ENCODE measurements around the gene TRAF3IP1. TPM values are rescaled to one million over a fixed set of nuclear protein-coding genes. Genes with fewer than 3 reads are reported as not detected.
A peak's percentile ranks its signal among the peaks of the same experiment; 100 is the strongest.

The TRAF3IP1 gene
- total and polyA plus RNA-seq, 2 of the 13 experiments (the other 11 are each of a cell fraction or from before 2014, with no cell fraction given) = 4.1 to 12.9 TPM

DNA sequence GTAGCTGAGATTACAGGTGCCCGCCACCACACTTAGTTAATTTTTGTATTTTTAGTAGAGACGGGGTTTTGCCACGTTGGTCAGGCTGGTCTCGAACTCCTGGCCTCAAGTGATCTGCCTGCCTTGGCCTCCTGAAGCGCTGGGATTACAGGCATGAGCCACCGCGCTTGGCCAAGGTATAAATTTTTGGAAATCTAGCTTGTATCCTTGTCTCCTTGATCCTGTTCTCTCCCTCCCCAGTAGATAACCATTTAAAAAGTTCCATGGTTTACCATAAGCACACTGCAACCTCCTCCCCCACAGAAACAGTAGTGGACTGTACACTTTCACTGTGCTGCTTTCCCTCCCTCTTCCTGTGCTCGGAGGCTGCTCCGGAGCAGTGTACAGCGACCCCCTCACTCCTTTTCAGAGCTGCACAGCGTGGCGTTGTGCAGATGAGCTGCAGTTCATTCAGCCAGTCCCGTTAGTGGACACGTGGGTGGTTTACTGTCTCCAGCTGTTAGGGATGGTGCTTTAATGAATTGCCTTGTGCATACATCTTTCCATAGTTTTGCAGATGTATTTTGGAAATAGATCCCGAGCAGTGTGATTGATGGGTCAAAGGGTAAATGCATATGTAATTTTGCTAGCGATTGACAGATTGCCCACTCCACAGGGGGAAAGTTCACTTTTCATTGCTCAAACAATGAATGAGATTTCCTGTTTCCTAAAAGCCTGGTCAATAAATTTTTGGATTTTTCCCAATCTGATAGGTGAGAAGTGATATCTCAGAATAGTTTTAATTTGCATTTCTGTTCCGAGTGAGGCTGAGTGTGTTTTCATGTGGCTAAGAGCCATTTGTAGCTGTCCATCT, 121.2 kb downstream of the TRAF3IP1 start (continued):
- TF ChIP-seq, protein P1, sequence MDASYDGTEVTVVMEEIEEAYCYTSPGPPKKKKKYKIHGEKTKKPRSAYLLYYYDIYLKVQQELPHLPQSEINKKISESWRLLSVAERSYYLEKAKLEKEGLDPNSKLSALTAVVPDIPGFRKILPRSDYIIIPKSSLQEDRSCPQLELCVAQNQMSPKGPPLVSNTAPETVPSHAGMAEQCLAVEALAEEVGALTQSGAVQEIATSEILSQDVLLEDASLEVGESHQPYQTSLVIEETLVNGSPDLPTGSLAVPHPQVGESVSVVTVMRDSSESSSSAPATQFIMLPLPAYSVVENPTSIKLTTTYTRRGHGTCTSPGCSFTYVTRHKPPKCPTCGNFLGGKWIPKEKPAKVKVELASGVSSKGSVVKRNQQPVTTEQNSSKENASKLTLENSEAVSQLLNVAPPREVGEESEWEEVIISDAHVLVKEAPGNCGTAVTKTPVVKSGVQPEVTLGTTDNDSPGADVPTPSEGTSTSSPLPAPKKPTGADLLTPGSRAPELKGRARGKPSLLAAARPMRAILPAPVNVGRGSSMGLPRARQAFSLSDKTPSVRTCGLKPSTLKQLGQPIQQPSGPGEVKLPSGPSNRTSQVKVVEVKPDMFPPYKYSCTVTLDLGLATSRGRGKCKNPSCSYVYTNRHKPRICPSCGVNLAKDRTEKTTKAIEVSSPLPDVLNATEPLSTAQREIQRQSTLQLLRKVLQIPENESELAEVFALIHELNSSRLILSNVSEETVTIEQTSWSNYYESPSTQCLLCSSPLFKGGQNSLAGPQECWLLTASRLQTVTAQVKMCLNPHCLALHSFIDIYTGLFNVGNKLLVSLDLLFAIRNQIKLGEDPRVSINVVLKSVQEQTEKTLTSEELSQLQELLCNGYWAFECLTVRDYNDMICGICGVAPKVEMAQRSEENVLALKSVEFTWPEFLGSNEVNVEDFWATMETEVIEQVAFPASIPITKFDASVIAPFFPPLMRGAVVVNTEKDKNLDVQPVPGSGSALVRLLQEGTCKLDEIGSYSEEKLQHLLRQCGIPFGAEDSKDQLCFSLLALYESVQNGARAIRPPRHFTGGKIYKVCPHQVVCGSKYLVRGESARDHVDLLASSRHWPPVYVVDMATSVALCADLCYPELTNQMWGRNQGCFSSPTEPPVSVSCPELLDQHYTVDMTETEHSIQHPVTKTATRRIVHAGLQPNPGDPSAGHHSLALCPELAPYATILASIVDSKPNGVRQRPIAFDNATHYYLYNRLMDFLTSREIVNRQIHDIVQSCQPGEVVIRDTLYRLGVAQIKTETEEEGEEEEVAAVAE (CRISPR knock-in tag; IDR thresholded peaks at IDR 0.05; ENCODE audit: borderline replicate concordance) = no peak
- TF ChIP-seq LCORL (IDR thresholded peaks at IDR 0.05) = no peak
- TF ChIP-seq LCORL (CRISPR knock-in tag; IDR thresholded peaks at IDR 0.05) = peak; percentile 79
- peak; percentile 83; the same call in 1 of the 2 replicates for TF ChIP-seq GZF1 (CRISPR knock-in tag; IDR thresholded peaks at IDR 0.05)
- TF ChIP-seq KDM5A (IDR thresholded peaks at IDR 0.05; ENCODE audit: borderline replicate concordance, low read length) = no peak
- peak; percentile 75 for TF ChIP-seq KAT8 (CRISPR knock-in tag; IDR thresholded peaks at IDR 0.05)
- TF ChIP-seq, protein P2, sequence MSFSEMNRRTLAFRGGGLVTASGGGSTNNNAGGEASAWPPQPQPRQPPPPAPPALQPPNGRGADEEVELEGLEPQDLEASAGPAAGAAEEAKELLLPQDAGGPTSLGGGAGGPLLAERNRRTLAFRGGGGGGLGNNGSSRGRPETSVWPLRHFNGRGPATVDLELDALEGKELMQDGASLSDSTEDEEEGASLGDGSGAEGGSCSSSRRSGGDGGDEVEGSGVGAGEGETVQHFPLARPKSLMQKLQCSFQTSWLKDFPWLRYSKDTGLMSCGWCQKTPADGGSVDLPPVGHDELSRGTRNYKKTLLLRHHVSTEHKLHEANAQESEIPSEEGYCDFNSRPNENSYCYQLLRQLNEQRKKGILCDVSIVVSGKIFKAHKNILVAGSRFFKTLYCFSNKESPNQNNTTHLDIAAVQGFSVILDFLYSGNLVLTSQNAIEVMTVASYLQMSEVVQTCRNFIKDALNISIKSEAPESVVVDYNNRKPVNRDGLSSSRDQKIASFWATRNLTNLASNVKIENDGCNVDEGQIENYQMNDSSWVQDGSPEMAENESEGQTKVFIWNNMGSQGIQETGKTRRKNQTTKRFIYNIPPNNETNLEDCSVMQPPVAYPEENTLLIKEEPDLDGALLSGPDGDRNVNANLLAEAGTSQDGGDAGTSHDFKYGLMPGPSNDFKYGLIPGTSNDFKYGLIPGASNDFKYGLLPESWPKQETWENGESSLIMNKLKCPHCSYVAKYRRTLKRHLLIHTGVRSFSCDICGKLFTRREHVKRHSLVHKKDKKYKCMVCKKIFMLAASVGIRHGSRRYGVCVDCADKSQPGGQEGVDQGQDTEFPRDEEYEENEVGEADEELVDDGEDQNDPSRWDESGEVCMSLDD (CRISPR knock-in tag; IDR thresholded peaks at IDR 0.05; ENCODE audit: borderline replicate concordance) = no peak
- peak; percentile 77; the same call in 1 of the 2 replicates for TF ChIP-seq ZNF557 (CRISPR knock-in tag; IDR thresholded peaks at IDR 0.05)
- TF ChIP-seq, protein P3, sequence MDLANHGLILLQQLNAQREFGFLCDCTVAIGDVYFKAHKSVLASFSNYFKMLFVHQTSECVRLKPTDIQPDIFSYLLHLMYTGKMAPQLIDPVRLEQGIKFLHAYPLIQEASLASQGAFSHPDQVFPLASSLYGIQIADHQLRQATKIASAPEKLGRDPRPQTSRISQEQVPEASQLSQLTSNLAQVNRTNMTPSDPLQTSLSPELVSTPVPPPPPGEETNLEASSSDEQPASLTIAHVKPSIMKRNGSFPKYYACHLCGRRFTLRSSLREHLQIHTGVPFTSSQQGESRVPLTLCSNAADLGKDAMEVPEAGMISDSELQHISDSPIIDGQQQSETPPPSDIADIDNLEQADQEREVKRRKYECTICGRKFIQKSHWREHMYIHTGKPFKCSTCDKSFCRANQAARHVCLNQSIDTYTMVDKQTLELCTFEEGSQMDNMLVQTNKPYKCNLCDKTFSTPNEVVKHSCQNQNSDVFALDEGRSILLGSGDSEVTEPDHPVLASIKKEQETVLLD (CRISPR knock-in tag; IDR thresholded peaks at IDR 0.05; ENCODE audit: low read depth) = no peak
- TF ChIP-seq, protein P4, sequence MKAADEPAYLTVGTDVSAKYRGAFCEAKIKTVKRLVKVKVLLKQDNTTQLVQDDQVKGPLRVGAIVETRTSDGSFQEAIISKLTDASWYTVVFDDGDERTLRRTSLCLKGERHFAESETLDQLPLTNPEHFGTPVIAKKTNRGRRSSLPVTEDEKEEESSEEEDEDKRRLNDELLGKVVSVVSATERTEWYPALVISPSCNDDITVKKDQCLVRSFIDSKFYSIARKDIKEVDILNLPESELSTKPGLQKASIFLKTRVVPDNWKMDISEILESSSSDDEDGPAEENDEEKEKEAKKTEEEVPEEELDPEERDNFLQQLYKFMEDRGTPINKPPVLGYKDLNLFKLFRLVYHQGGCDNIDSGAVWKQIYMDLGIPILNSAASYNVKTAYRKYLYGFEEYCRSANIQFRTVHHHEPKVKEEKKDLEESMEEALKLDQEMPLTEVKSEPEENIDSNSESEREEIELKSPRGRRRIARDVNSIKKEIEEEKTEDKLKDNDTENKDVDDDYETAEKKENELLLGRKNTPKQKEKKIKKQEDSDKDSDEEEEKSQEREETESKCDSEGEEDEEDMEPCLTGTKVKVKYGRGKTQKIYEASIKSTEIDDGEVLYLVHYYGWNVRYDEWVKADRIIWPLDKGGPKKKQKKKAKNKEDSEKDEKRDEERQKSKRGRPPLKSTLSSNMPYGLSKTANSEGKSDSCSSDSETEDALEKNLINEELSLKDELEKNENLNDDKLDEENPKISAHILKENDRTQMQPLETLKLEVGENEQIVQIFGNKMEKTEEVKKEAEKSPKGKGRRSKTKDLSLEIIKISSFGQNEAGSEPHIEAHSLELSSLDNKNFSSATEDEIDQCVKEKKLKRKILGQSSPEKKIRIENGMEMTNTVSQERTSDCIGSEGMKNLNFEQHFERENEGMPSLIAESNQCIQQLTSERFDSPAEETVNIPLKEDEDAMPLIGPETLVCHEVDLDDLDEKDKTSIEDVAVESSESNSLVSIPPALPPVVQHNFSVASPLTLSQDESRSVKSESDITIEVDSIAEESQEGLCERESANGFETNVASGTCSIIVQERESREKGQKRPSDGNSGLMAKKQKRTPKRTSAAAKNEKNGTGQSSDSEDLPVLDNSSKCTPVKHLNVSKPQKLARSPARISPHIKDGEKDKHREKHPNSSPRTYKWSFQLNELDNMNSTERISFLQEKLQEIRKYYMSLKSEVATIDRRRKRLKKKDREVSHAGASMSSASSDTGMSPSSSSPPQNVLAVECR (CRISPR knock-in tag; IDR thresholded peaks at IDR 0.05; ENCODE audit: borderline replicate concordance) = peak; percentile 91
- TF ChIP-seq HNRNPUL1 (IDR thresholded peaks at IDR 0.05; ENCODE audit: low read depth, low read length) = no peak
- TF ChIP-seq GATAD2A (CRISPR knock-in tag; IDR thresholded peaks at IDR 0.05) = peak; percentile 89
- TF ChIP-seq, protein P5, sequence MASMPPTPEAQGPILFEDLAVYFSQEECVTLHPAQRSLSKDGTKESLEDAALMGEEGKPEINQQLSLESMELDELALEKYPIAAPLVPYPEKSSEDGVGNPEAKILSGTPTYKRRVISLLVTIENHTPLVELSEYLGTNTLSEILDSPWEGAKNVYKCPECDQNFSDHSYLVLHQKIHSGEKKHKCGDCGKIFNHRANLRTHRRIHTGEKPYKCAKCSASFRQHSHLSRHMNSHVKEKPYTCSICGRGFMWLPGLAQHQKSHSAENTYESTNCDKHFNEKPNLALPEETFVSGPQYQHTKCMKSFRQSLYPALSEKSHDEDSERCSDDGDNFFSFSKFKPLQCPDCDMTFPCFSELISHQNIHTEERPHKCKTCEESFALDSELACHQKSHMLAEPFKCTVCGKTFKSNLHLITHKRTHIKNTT (CRISPR knock-in tag; IDR thresholded peaks at IDR 0.05) = no peak
- peak; percentile 92; the same call in 1 of the 2 replicates for TF ChIP-seq DPF2 (CRISPR knock-in tag; IDR thresholded peaks at IDR 0.05; ENCODE audit: borderline replicate concordance, low read depth)
